ENCODE data around the gene SIDT2. TPM values are rescaled to one million over a fixed set of nuclear protein-coding genes. Genes with fewer than 3 reads are reported as not detected.
"Not testable (repeated sequence)": the region's sequence is repeated elsewhere in the genome, so short reads cannot be mapped to it uniquely, and the experiment has no call there.

Gene SIDT2
- total and polyA plus RNA-seq, 2 experiments from 2014 or later: 16.1 to 32.9 TPM

DNA sequence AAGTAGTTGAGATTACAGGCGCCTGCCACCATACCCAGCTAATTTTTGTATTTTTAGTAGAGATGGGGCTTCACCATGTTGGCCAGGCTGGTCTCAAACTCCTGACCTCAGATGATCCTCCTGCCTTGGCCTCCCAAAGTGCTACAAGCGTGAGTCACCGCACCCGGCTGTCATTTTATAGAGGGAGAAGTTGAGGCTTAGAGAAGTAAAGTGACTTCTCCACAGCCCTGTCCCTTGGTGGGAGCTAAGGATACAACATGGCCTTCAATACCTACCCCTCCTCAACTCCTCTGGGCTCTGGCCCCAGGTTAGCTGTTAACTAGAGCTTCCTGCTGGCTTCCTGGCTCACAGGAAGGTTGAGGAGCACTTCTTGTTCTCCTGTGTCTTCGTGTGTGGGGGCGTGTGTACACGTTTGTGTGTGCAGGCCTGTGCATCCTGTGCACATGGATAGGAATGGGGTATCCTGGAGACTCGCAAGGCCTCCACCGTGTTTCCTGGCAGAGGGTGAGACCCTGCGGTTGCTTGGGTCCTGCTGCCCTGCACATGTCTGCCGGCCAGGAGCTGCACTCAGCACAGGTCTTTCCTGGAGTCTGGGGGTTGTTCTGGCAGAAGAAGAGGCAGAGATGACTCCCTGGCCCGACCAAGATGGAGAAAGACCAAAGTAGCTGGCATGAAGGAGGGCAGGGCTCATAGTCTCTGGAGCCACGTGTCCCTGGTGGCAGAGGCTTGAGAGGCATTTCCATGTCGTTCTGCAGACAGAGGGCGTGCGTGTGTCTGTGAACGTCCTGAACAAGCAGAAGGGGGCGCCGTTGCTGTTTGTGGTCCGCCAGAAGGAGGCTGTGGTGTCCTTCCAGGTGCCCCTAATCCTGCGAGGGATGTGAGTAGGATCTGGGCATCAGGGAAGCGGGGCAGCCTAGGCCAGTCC lies 2.4 kb downstream of the SIDT2 start:
- H3K4me1 ChIP-seq (ENCODE audit: low read depth): peaks cover 15% of the 10 kb centered on the region
- no peaks in the 10 kb centered on the region for H3K9me3 ChIP-seq (ENCODE audit: low read depth)
- H3K27me3 ChIP-seq: no peaks in the 10 kb centered on the region
- H3K27ac ChIP-seq: no peak overlapping the region
- TF ChIP-seq, protein P1, sequence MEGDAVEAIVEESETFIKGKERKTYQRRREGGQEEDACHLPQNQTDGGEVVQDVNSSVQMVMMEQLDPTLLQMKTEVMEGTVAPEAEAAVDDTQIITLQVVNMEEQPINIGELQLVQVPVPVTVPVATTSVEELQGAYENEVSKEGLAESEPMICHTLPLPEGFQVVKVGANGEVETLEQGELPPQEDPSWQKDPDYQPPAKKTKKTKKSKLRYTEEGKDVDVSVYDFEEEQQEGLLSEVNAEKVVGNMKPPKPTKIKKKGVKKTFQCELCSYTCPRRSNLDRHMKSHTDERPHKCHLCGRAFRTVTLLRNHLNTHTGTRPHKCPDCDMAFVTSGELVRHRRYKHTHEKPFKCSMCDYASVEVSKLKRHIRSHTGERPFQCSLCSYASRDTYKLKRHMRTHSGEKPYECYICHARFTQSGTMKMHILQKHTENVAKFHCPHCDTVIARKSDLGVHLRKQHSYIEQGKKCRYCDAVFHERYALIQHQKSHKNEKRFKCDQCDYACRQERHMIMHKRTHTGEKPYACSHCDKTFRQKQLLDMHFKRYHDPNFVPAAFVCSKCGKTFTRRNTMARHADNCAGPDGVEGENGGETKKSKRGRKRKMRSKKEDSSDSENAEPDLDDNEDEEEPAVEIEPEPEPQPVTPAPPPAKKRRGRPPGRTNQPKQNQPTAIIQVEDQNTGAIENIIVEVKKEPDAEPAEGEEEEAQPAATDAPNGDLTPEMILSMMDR (IDR thresholded peaks at IDR 0.05; ENCODE audit: low read depth, low read length): peak; percentile 59
- DNase-seq (ENCODE audit: low read depth in 1 of 2, low spot score in 1 of 2): peak; percentile 81 to 84
- H3K4me3 ChIP-seq: no peak overlapping the region
- H3K36me3 ChIP-seq: peaks cover 6% of the 10 kb centered on the region

DNA sequence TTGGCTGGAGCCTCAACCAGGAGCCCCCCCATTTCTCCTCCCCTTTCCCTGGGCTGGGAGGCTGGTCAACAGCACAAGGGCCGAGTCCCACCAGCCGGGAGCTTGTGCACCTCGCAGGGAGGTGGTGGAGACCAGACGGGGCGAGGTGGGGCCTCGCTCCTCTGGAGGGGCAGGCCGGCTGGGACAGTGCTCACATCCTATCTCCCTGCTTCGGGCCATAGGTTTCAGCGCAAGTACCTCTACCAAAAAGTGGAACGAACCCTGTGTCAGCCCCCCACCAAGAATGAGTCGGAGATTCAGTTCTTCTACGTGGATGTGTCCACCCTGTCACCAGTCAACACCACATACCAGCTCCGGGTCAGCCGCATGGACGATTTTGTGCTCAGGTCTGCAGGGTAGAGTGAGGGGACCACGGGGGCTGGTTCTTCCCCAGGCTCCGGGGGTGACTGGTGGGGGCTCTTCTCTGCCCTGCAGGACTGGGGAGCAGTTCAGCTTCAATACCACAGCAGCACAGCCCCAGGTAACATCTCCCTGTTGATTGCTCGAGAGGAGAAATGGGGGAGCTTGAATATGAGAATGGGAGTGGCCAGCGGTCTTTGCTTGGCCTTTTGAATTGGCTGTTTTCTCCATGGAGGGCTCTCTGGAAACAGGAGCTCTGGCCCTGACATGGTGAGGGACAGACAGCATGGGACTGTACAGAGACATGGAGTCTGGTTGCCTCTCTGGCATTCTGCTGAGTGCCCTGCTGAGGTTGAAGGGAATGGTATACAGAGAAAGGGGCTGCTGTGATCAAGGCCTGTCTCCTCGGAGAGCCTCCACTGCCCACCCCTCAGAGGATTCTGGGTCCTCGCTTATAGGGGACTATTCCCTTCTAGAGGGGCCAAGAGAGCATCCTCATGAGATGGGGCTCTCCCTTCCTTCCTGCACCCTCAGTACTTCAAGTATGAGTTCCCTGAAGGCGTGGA lies 3.3 kb downstream of the SIDT2 start:
- peaks cover 15% of the 10 kb centered on the region for H3K4me1 ChIP-seq (ENCODE audit: low read depth)
- TF ChIP-seq, protein P1 (IDR thresholded peaks at IDR 0.05; ENCODE audit: low read depth, low read length): no peak
- H3K4me3 ChIP-seq: no peak overlapping the region
- no peak overlapping the region for H3K27ac ChIP-seq
- no peaks in the 10 kb centered on the region for H3K9me3 ChIP-seq (ENCODE audit: low read depth)
- no peak for DNase-seq (ENCODE audit: low read depth in 1 of 2, low spot score in 1 of 2)
- H3K27me3 ChIP-seq: no peaks in the 10 kb centered on the region
- peaks cover 6% of the 10 kb centered on the region for H3K36me3 ChIP-seq

DNA sequence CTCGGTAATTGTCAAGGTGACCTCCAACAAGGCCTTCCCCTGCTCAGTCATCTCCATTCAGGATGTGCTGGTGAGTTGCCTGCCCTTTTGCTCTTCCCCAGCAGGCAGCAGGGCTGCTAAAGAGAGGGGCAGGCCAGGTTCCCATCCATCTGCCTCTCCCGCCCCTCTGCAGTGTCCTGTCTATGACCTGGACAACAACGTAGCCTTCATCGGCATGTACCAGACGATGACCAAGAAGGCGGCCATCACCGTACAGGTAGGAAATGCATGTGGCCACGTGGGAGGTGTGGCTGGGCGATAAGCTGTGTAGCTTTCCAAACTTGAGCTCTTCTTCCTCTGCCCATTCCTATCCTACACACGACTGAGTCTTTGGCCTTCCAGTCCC lies 4.0 kb downstream of the SIDT2 start:
- Histone ChIP-seq H3K4me1 (ENCODE audit: low read depth) (peaks cover 15% of the 10 kb centered on the region), H3K4me3 (no peak overlapping the region), H3K27ac (no peak overlapping the region), H3K9me3 (ENCODE audit: low read depth) (no peaks in the 10 kb centered on the region), H3K36me3 (peaks cover 6% of the 10 kb centered on the region), H3K27me3 (no peaks in the 10 kb centered on the region)
- TF ChIP-seq, protein P1 (IDR thresholded peaks at IDR 0.05; ENCODE audit: low read depth, low read length): no peak
- DNase-seq (ENCODE audit: low read depth in 1 of 2, low spot score in 1 of 2): no peak

DNA sequence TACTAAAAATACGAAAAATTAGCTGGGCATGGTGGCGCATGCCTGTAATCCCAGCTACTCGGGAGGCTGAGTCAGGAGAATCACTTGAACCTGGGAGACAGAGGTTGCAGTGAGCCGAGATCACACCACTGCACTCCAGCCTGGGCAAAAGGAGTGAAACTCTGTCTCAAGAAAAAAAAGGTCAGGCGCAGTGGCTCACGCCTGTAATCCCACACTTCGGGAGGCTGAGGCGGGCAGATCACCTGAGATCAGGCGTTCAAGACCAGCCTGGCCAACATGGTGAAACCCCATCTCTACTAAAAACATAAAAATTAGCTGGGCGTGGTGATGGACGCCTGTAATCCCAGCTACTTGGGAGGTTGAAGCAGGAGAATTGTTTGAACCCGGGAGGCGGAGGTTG lies 4.6 kb downstream of the SIDT2 start:
- not testable (repeated sequence) for DNase-seq (ENCODE audit: low read depth in 1 of 2, low spot score in 1 of 2); H3K27me3 ChIP-seq; H3K27ac ChIP-seq; H3K36me3 ChIP-seq; H3K9me3 ChIP-seq (ENCODE audit: low read depth); H3K4me1 ChIP-seq (ENCODE audit: low read depth); H3K4me3 ChIP-seq

DNA sequence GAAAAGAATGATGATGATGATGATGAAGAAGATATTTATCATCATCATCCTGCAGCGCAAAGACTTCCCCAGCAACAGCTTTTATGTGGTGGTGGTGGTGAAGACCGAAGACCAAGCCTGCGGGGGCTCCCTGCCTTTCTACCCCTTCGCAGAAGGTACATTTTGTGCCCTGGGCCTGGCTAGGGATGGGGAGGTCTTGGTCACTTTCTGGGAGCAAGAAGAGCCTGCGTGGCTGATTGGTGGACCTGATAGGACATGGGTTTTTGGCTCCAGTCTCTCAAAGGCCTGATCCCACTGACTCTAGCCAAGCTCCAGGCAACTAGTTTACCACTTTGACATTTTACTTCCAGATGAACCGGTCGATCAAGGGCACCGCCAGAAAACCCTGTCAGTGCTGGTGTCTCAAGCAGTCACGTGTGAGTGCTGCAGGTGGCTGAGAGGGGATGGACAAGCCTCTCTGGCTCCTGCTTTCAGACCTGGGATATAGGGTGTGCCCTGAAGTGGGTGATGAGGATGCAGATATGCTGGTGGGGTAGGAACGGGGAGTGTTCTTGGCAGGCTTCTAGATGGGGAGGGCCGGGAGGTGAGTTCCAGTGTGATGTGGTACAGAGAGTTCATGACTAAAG lies 5.3 kb downstream of the SIDT2 start:
- Histone ChIP-seq H3K9me3 (ENCODE audit: low read depth) (no peaks in the 10 kb centered on the region), H3K27me3 (no peaks in the 10 kb centered on the region), H3K27ac (no peak overlapping the region), H3K36me3 (peaks cover 9% of the 10 kb centered on the region), H3K4me1 (ENCODE audit: low read depth) (peaks cover 8% of the 10 kb centered on the region), H3K4me3 (no peak overlapping the region)
- no peak for DNase-seq (ENCODE audit: low read depth in 1 of 2, low spot score in 1 of 2)
- TF ChIP-seq, protein P1 (IDR thresholded peaks at IDR 0.05; ENCODE audit: low read depth, low read length): no peak
